Endodermal cell (in vitro differentiated cells): Measurements from ENCODE around the gene MUC13. TPM values are rescaled to one million over a fixed set of nuclear protein-coding genes. Genes with fewer than 3 reads are reported as not detected.
A peak's percentile ranks its signal among the peaks of the same experiment; 100 is the strongest.

Experiments used
- DNase-seq: peaks from one replicate; pipeline ENCODE4 v3.0.0-alpha.2; 2017
- H3K27ac ChIP-seq: 2 replicates; pipeline ENCODE4 v1.5.1; 2013; ENCODE audit warnings: mild to moderate bottlenecking, low read depth, low read length, moderate library complexity
- H3K27me3 ChIP-seq: 2 replicates; pipeline ENCODE4 v1.6.1; 2013; ENCODE audit warnings: mild to moderate bottlenecking, low read length, moderate library complexity; ENCODE audit not compliant: insufficient read depth, control insufficient read depth, poor library complexity, severe bottlenecking
- H3K36me3 ChIP-seq: 2 replicates; pipeline ENCODE4 v1.7.0; 2013; ENCODE audit warnings: mild to moderate bottlenecking, low read length, moderate library complexity; ENCODE audit not compliant: control insufficient read depth, insufficient read depth
- H3K4me1 ChIP-seq: one replicate; pipeline ENCODE4 v1.7.0; 2013; ENCODE audit warnings: low read length; ENCODE audit not compliant: control insufficient read depth, insufficient read depth
- H3K4me3 ChIP-seq: 2 replicates; pipeline ENCODE4 v1.5.1; 2013; ENCODE audit warnings: mild to moderate bottlenecking, low read length, moderate library complexity
- H3K9ac ChIP-seq: 2 replicates; pipeline ENCODE4 v1.6.1; 2013; ENCODE audit warnings: mild to moderate bottlenecking, low read length, moderate library complexity; ENCODE audit not compliant: poor library complexity, severe bottlenecking; ENCODE audit errors: extremely low read depth
- H3K9me3 ChIP-seq: 2 replicates; pipeline ENCODE4 v1.6.1; 2013; ENCODE audit warnings: mild to moderate bottlenecking, low read length, moderate library complexity; ENCODE audit not compliant: control insufficient read depth
- H3K27ac Mint-ChIP-seq: 2 replicates; pipeline ENCODE4 v1.8.0; 2020; ENCODE audit warnings: mixed read lengths
- H3K27me3 Mint-ChIP-seq: 2 replicates; pipeline ENCODE4 v1.8.0; 2021; ENCODE audit warnings: mild to moderate bottlenecking, mixed read lengths; ENCODE audit not compliant: insufficient read depth
- H3K36me3 Mint-ChIP-seq: 2 replicates; pipeline ENCODE4 v1.8.0; 2020; ENCODE audit warnings: low read depth, mixed read lengths
- H3K4me1 Mint-ChIP-seq: 2 replicates; pipeline ENCODE4 v1.8.0; 2020; ENCODE audit warnings: mixed read lengths
- H3K4me3 Mint-ChIP-seq: 2 replicates; pipeline ENCODE4 v1.8.0; 2020; ENCODE audit warnings: mild to moderate bottlenecking, moderate library complexity, mixed read lengths
- H3K9me3 Mint-ChIP-seq: 2 replicates; pipeline ENCODE4 v1.8.0; 2020; ENCODE audit warnings: mild to moderate bottlenecking, mixed read lengths
- WGBS, 2 experiments: methylation state at CpG; one replicate each; pipeline versions ENCODE4 v1.1.5 to v1.1.7; 2013; ENCODE audit warnings: missing lambda C conversion rate in 2 of 2, mixed read lengths in 1 of 2; ENCODE audit not compliant: insufficient coverage in 1 of 2, insufficient read length in 1 of 2; 5-methylcytosine and 5-hydroxymethylcytosine counted together
- total RNA-seq, 2 donors: library from RNA; stranded (reverse); fragmentation: NEBNext Ultra II Directional in 1 of 2; extraction: Animal tissue kit (Norgen Biotek cat#: 25700) in 1 of 2; gene quantifications; 2 replicates in 1 of 2; 3 replicates in 1 of 2; pipeline ENCODE4 v1.2.1, GENCODE V29; 2021
- TF ChIP-seq, protein P1 (sequence below): fragments of 200-600 bp; sonication (generic); conservative IDR thresholded peaks from 2 replicates; pipeline ENCODE4 v1.5.0; 2021; ENCODE audit warnings: antibody characterized with exemption, mild to moderate bottlenecking

The MUC13 gene
- total RNA-seq, 2 donors from 2014 or later = 0.15 TPM; not detected in 1

DNA sequence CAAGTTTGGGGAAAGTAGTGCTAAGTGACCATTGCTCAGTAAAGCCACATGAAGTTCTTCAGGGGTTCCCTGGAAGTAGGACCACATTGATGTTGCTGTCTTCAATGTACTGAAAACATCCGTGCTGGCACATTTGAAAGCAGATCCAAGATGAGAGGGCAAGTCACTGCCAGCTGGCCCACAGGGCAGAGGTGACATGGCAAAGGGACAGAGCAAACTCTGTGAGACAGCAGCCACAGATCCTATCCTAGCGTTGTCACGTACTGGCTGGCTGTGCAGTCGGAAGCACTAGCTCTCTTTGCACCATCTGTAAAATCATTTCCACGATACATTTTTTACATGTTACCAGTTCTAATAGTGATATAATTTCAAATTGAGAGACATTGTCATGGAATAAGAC is 13.8 kb downstream of the MUC13 start:
- Histone ChIP-seq H3K36me3 (no peaks in the 10 kb centered on the region), H3K4me1 (no peaks in the 10 kb centered on the region), H3K9ac (no peak overlapping the region), H3K4me3 (no peak overlapping the region), H3K27me3 (no peaks in the 10 kb centered on the region), H3K27ac (no peak overlapping the region), H3K9me3 (no peaks in the 10 kb centered on the region)
- Mint-ChIP-seq H3K36me3 (no peaks in the 10 kb centered on the region), H3K27ac (no peak overlapping the region), H3K4me3 (no peak overlapping the region), H3K4me1 (peaks cover 8% of the 10 kb centered on the region), H3K27me3 (no peaks in the 10 kb centered on the region), H3K9me3 (no peaks in the 10 kb centered on the region)
- WGBS, 2 experiments = 97 to 100% methylated on average over 3 to 5 of the region's 5 CpGs
- TF ChIP-seq, protein P1, sequence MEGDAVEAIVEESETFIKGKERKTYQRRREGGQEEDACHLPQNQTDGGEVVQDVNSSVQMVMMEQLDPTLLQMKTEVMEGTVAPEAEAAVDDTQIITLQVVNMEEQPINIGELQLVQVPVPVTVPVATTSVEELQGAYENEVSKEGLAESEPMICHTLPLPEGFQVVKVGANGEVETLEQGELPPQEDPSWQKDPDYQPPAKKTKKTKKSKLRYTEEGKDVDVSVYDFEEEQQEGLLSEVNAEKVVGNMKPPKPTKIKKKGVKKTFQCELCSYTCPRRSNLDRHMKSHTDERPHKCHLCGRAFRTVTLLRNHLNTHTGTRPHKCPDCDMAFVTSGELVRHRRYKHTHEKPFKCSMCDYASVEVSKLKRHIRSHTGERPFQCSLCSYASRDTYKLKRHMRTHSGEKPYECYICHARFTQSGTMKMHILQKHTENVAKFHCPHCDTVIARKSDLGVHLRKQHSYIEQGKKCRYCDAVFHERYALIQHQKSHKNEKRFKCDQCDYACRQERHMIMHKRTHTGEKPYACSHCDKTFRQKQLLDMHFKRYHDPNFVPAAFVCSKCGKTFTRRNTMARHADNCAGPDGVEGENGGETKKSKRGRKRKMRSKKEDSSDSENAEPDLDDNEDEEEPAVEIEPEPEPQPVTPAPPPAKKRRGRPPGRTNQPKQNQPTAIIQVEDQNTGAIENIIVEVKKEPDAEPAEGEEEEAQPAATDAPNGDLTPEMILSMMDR = no peak
- no peak for DNase-seq

DNA sequence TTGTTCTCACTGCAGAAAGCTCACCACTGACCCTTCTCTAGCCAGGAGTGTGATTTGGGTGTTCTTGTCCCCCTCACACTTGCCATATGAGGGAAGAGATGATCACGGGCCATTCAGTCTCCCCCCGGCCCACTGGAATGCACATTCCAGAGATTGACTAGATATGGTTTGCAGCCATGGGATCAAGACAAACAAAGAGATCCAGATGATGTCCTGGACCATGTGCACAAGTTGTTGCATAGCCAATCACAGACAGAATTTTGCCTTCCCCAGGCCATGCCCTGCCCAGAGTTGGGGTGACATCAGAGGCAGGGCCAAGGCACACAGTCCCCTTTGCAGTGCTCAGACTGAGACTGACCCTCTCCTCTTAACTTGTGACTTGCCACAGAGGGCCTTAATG is 14.8 kb downstream of the MUC13 start:
- TF ChIP-seq, protein P1 = no peak
- Histone ChIP-seq H3K4me3 (no peak overlapping the region), H3K4me1 (no peaks in the 10 kb centered on the region), H3K36me3 (no peaks in the 10 kb centered on the region), H3K27me3 (no peaks in the 10 kb centered on the region), H3K9me3 (no peaks in the 10 kb centered on the region), H3K9ac (no peak overlapping the region), H3K27ac (no peak overlapping the region)
- no peak for DNase-seq
- Mint-ChIP-seq H3K36me3 (no peaks in the 10 kb centered on the region), H3K4me3 (no peak overlapping the region), H3K27ac (peak overlapping the region; percentile 36), H3K27me3 (no peaks in the 10 kb centered on the region), H3K9me3 (no peaks in the 10 kb centered on the region), H3K4me1 (peaks cover 8% of the 10 kb centered on the region)
- 56 to 89% methylated on average over 2 of the region's 2 CpGs for WGBS, 2 experiments

DNA sequence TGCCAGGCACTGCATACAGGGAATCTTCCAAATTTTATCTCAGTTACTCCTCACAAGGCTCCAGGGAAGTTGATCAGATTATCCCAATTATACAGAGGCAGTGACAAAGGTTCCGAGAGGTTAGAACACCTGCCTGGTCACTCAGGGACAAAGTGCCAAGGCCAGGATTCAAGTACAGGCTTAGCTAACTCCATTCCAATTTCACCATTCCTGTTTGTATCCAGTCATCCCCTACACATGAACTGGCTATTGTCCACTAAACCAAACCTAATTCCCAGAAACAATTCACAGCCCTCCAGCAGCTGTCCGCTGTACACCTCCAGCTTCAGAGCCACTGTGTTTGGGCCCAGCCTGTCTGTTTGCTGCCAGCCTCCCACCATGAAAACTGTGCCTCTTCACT is 16.0 kb downstream of the MUC13 start:
- WGBS, 2 experiments = 95% methylated on average over 2 of the region's 2 CpGs
- H3K27ac Mint-ChIP-seq = no peak overlapping the region
- TF ChIP-seq, protein P1 = no peak

More for the DNA sequence above, 16.0 kb downstream of the MUC13 start:
- H3K9me3 Mint-ChIP-seq = no peaks in the 10 kb centered on the region
- Histone ChIP-seq H3K36me3 (no peaks in the 10 kb centered on the region), H3K27me3 (no peaks in the 10 kb centered on the region), H3K27ac (no peak overlapping the region), H3K4me1 (no peaks in the 10 kb centered on the region), H3K9ac (no peak overlapping the region), H3K4me3 (no peak overlapping the region), H3K9me3 (no peaks in the 10 kb centered on the region)
- H3K36me3 Mint-ChIP-seq = no peaks in the 10 kb centered on the region
- H3K4me3 Mint-ChIP-seq = no peak overlapping the region
- H3K27me3 Mint-ChIP-seq = no peaks in the 10 kb centered on the region
- no peak for DNase-seq
- peaks cover 8% of the 10 kb centered on the region for H3K4me1 Mint-ChIP-seq
